ENCODE data around the gene NADSYN1.

Gene NADSYN1

DNA sequence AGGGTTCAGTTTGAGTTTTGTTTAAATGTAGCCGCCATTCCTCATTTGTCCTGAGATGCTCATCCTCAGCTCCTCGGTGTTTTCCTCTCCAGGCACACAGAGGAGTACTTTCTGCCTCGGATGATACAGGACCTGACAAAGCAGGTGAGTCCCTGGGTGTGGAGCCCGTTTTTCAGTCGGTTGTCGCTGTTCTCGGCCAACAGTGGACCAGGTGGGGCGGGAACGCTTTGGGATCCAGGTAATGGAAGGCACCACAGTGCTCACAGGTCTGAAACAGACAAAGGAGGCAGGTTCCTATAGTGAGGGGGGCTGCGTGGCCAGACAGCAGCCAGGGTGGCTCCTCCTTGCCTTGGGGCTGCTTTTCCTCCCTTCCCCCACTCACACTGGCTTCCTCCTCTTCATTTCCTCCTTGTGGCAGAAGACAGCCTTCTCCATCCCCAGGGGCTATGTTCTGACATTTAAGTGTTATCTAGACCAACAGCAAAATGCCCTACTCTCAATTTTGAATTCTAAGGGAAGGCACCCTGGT is 19.4 kb downstream of the NADSYN1 start:
- no peak for DNase-seq (ENCODE audit: extremely low read depth, insufficient read length)
- TF ChIP-seq, protein P1, sequence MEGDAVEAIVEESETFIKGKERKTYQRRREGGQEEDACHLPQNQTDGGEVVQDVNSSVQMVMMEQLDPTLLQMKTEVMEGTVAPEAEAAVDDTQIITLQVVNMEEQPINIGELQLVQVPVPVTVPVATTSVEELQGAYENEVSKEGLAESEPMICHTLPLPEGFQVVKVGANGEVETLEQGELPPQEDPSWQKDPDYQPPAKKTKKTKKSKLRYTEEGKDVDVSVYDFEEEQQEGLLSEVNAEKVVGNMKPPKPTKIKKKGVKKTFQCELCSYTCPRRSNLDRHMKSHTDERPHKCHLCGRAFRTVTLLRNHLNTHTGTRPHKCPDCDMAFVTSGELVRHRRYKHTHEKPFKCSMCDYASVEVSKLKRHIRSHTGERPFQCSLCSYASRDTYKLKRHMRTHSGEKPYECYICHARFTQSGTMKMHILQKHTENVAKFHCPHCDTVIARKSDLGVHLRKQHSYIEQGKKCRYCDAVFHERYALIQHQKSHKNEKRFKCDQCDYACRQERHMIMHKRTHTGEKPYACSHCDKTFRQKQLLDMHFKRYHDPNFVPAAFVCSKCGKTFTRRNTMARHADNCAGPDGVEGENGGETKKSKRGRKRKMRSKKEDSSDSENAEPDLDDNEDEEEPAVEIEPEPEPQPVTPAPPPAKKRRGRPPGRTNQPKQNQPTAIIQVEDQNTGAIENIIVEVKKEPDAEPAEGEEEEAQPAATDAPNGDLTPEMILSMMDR (IDR thresholded peaks at IDR 0.05; ENCODE audit: insufficient read depth, low read length, poor library complexity, severe bottlenecking): no peak
- H3K36me3 ChIP-seq (ENCODE audit: control insufficient read depth, insufficient read depth, low read length): peaks cover 39% of the 10 kb centered on the region
- H3K4me3 ChIP-seq (replicated peaks; ENCODE audit: low read depth, low read length): no peak overlapping the region
- no peaks in the 10 kb centered on the region for H3K27me3 ChIP-seq (replicated peaks; ENCODE audit: control insufficient read depth, insufficient read depth, low read length)

DNA sequence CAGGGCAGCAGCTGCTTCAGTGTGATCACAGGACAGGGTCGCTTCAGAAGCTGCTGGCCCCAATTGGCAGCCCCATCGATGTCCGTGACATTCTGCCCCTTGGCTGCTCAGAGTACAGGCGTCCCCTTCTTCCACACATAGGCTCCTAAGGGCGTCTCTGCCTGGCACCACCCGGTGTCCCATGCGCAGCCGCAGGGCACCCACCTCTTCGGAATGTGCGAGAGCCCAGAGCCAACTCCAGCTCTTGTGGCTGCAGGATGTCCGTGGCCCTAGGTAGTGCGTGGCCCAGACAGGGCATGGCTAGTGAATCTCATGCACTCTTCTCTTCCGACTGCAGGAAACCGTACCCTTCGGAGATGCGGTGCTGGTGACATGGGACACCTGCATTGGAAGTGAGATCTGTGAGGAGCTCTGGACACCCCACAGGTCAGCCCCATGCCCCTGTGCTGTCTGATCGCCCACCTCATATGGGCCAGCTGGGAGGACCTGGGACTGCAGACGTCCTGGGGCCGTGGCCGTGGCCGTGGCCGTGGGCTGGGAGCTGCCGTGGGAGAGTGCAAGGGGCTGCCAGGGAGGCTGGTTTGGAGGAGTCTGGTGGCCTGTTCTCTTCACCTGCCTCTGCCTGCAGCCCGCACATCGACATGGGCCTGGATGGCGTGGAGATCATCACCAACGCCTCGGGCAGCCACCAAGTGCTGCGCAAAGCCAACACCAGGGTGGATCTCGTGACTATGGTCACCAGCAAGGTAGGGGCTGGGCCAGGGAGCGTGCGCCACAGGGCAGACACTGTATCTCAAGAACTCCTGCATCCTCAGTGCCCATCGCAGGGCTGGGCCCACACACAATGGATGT is 20.2 kb downstream of the NADSYN1 start:
- H3K4me3 ChIP-seq (replicated peaks; ENCODE audit: low read depth, low read length): no peak overlapping the region
- H3K27me3 ChIP-seq (replicated peaks; ENCODE audit: control insufficient read depth, insufficient read depth, low read length): no peaks in the 10 kb centered on the region
- DNase-seq (ENCODE audit: extremely low read depth, insufficient read length): no peak
- H3K36me3 ChIP-seq (ENCODE audit: control insufficient read depth, insufficient read depth, low read length): peaks cover 43% of the 10 kb centered on the region
- TF ChIP-seq, protein P1 (IDR thresholded peaks at IDR 0.05; ENCODE audit: insufficient read depth, low read length, poor library complexity, severe bottlenecking): no peak

DNA sequence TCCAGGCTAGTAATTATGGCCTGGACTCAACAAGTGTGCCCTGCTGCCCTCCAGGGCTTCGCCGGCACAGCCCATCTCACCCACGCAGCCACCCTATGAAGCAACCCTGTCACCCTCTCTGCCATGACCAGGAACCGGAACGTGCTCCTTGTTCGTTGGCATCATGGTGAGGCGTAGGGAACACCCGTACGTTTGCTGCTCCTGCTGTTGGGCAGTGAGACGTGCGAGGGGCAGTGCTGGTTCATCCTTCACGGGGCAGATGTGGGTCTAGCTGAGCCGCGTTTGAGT is 20.7 kb downstream of the NADSYN1 start:
- TF ChIP-seq, protein P1 (IDR thresholded peaks at IDR 0.05; ENCODE audit: insufficient read depth, low read length, poor library complexity, severe bottlenecking): no peak
- Histone ChIP-seq H3K27me3 (replicated peaks; ENCODE audit: control insufficient read depth, insufficient read depth, low read length) (no peaks in the 10 kb centered on the region), H3K36me3 (ENCODE audit: control insufficient read depth, insufficient read depth, low read length) (peaks cover 46% of the 10 kb centered on the region), H3K4me3 (replicated peaks; ENCODE audit: low read depth, low read length) (no peak overlapping the region)
- DNase-seq (ENCODE audit: extremely low read depth, insufficient read length): no peak

DNA sequence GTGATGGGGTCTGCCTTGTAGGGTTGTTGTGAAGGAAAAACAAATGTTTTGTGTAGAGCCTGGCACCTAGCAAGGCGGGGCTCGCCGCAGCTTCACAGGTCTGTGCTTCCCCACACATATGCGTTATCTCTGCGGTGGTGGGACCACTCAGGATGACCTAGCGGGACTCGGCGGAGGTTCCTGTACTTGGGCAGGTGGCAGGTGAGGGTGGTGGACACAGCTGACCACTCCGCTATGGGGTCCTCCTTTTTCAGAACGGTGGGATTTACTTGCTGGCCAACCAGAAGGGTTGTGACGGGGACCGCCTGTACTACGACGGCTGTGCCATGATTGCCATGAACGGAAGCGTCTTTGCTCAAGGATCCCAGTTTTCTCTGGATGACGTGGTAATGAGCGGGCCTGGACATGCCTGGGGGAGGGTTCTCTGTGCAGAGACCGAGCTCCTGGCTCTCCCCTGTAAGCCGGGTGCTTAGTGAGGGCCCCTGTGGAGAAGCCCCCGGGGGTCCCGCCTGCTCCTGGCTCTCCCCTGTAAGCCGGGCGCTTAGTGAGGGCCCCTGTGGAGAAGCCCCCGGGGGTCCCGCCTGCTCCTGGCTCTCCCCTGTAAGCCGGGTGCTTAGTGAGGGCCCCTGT is 21.3 kb downstream of the NADSYN1 start:
- TF ChIP-seq, protein P1 (IDR thresholded peaks at IDR 0.05; ENCODE audit: insufficient read depth, low read length, poor library complexity, severe bottlenecking): no peak
- no peak overlapping the region for H3K4me3 ChIP-seq (replicated peaks; ENCODE audit: low read depth, low read length)
- peaks cover 48% of the 10 kb centered on the region for H3K36me3 ChIP-seq (ENCODE audit: control insufficient read depth, insufficient read depth, low read length)
- no peaks in the 10 kb centered on the region for H3K27me3 ChIP-seq (replicated peaks; ENCODE audit: control insufficient read depth, insufficient read depth, low read length)
- no peak for DNase-seq (ENCODE audit: extremely low read depth, insufficient read length)

DNA sequence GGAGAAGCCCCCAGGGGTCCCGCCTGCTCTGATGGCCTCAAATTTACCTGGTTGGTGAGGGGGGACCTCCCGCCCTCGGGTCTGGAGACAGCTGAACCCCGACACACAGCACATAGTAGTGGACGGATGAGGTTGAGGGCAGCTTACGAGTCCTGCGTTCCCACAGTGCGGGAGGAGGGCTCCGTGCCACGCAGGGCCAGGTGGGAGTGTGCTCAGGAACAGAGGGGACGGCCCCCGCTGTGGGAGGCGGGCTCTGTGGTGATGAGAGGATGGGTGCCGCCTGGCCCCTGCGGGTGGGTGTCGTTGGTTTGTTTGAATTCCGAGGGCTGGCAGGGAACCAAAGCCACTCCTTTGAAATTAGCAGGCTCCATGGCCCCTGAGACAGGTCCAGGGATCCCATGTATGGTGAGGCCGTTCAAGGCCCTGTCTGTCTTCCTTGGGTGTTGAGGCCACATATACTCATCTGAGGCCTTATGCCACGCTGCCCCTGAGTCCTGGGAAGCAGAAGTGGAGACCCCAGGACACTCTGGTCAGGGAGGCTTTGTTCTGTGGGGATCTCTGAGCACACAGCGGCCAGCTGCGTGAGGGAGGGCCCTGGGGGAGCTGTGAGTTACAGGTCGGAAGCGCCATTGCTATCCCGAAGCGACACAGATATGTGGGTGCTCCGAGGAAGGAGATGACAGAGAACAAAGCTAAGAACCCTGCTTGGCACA is 21.9 kb downstream of the NADSYN1 start:
- H3K27me3 ChIP-seq (replicated peaks; ENCODE audit: control insufficient read depth, insufficient read depth, low read length): no peaks in the 10 kb centered on the region
- peaks cover 52% of the 10 kb centered on the region for H3K36me3 ChIP-seq (ENCODE audit: control insufficient read depth, insufficient read depth, low read length)
- no peak overlapping the region for H3K4me3 ChIP-seq (replicated peaks; ENCODE audit: low read depth, low read length)
- no peak for DNase-seq (ENCODE audit: extremely low read depth, insufficient read length)
- TF ChIP-seq, protein P1 (IDR thresholded peaks at IDR 0.05; ENCODE audit: insufficient read depth, low read length, poor library complexity, severe bottlenecking): no peak

All from GM06990 (cell line).